Stimulated activated CD8-positive, alpha-beta memory T cell treated with anti-CD3 and anti-CD28 coated beads, Interleukin-4, amount 100 ng/mL, for 1 hour (primary cell): ENCODE data around the gene CFAP61.

Source experiments
- DNase-seq, 2 donors: peaks; one replicate each; pipeline ENCODE4 v3.0.0-alpha.2; 2020; ENCODE audit warnings: low read depth in 2 of 2, low spot score in 1 of 2

Gene CFAP61

DNA sequence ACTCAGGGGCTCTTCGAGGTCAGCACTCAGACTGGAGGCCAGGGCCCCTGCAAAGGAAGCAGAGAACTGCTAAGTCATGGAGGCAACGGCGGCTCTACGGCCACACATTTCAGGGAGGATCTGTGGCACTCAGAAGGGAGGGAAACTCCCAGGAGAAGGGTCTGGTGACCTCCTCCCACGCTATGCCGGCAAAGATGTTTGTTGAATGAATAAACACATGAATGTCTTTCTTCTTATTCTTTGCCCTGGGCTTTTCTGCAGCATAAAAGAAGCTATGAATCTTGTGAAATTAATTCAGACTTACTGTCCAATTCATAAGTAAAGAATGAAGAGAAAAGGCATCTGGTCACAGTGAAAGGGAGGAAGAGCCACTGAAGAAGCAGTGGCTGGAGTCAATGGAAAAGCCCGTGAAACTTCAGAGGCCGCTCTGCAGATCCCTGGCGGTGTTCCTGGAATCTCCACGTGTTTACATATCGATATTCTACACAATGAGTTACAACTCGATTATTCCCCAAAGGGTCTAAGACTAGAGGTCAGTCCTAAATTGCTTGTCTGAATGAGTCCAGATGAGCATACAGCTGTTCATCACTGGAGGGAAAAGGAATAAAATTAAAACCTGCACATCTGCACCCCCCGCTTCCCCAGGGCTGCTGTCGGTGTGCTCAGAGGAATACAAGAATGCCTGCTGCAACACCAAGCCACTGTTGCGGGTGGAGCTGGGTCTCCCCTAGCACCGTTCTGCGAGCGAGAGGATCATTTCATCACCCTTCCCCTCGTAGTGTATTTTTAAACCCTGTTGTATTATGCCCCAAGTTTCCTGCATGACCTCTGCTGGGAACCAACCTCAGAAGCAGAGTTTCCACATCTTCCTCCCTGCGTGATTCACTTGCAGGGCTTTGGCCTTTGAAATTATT is 341.1 kb downstream of the CFAP61 start:
- DNase-seq: no peak

DNA sequence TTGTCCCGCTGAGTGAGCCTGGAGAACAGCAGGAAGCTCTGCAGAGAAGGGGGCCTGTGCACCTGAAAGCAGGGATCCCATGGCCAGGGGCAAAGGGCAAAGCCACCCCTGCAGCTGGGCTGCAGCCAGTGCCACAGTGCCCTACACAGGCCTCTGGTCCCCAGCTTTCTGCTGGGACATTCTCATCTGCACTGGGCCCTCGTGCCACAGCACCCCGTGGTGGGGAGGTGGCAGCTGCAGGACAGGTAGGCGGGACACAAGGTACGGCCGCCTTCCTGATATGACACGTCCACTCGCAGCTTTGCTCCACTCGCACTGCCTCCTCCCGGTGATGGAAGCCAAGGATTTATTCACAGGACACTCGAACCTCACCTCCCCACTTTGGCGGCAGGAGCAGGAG is 342.8 kb downstream of the CFAP61 start:
- DNase-seq: no peak

DNA sequence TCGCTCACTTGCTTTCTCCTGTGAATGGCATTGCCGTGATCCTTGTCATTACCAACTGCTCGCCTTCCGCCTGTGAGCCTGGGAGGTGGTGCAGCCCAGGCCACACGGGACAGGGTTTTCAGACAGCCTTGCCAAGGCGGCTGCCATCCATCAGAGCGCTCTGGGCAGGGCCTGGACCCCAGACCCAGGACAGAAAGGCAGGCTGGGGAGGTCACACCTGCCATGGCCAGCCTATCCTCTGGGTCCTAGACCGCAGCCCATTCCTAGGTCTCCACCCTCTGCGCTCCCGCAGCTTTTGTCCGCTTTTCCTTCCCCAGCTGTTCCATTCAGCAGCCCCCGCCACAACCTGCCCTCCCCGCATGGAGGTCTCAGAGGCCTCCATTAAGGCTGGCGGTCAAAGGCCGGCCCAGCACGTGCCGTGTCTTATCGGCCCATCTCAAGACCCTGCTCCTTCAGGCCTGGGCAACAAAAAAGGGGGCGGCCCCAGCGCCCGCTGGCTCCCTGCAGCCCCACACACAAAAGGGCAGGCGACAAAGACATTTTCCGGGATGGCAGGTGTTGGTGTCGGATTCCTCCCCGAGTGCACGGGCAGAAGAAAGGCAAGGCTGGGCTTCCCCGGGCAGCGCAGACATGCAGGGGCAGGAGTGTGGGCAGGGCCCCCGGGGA is 343.7 kb downstream of the CFAP61 start:
- DNase-seq: no peak

DNA sequence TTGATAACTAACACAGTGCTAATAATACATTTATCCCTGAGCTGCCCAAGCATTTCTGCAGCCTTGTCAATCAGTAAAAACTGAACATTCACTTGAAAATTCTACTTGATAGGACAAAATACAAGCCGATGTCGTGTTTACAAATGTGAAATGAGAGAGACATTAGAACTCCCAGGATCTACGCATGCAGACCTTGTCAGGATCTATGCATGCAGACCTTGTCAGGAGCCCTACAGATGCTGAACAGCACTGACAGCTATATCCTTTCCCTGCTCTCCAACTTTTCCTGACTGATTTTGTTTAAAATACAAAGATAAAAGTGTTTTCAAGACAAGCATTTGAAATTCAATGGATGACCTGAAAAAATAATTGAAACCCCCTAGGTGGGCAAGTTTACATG is 344.5 kb downstream of the CFAP61 start:
- DNase-seq: no peak

DNA sequence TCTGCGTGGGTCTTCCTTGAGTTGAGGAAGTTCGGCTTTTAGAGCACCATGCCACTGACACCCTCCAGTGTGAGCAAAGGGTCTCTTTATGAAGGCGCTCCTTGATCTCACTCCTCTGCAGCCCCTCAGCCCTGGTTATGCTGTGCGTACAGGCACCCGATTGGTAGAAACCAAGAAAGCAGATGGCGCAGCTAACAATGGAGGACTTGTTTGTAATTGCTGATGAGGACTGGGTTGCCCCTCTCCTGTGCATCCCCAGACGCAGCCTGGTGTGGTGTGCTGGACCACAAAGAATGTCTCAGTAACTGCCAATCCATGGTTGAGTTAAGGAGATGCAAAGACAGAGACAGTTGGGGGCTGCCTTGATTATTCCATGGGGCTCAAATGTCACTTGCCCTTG is 345.8 kb downstream of the CFAP61 start:
- DNase-seq: no peak

DNA sequence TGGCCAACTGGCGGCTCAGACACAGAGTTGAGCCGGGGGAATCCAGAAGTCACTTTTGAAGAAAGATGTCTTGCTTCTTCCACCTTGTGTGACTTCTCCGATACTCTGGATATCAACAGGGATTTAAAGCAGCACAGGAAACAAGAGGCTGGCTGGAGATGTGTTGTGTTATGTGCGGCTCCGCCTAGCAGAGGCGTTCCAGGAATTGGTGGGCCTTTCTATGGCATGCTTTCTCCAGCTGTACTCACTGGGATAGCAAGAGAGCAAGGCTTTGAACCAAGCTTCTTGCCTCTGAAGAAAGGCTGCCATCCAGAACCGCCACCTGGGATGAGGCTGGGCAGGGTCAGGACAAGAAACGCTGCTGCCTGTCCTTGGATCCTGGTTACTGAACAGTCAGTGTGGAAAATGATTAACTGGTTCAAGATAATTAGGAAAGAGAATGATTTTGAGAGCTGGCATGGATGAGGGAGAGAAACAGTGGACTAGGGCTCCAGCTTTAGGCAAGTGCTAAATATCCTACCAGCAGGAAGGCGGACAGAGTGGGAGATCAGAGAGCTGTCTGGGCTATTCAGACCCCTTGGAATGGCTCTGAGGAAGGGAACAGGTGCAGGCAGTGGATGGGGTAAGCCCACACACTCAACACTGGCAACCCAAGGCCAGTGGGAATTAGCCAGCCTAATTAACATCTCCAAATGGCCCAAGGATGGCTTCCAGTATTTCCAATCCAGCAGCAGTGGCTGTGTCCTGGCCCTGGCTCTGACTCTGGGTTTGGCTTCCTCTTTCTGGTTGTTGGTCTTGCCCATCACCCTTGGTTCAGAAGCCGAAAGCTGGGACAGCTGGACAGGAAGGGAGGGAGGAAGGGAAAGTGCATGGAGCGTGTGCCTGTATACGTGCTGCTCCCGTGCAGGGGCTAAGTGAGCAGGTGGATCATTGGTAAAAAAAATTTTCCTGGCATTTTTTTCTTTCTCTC is 347.5 kb downstream of the CFAP61 start:
- no peak for DNase-seq

DNA sequence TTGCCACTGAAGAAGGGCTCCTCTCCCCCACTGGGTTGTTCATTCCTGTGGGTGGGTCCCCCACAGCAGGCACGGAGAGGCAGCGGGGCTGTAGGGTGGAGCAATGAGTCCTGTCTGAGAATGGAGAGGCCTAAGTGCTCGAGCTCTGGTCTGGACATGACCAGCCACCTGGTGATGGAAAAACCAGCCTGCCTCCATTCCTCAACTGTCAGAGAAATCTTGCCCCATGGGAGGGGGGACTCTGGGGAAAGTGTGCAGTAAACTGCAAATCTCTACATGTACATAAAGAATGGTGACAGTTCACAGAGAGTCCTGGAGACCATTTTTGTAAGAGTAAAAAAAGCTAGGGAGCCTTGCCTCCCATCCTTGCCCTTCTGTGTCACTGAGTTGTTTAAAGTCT is 349.7 kb downstream of the CFAP61 start:
- DNase-seq: no peak

DNA sequence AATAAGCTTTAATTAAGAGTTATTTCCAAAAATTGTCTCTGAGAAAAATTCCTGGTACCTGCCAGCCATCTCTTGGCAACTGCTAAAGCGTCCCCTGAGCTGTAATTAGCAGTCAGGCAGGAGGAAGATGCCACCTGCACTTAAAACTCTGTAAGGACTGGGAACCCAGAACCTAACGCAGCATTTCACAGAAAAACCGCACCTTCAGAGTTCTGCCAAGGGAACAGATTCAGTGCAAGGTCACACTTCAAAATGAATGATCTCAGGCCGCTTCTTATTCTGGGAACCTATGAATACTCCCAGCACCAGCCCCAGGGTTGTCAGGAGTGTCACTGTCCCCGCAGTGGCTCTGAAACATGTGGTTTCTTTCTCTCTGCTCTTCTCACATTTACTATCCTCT is 352.3 kb downstream of the CFAP61 start:
- no peak for DNase-seq

DNA sequence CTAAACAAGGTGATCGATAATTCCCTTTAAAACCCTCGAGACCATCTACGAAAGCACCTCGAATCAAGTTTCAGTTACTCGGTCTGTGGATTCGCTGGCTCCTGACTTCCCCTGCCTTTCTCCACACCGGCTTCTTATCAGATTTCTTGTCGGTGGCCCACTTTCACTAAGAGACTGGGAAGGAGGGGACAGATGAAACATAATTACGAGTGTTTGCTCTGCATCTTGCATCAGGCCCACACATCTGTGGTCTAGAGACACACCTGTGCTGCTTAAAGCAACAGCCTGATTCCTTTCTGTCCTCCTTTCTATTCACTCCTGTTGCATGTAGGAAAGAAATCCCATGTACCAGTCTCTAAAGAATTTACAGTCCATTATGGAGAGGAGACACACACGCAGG is 353.3 kb downstream of the CFAP61 start:
- DNase-seq: no peak

DNA sequence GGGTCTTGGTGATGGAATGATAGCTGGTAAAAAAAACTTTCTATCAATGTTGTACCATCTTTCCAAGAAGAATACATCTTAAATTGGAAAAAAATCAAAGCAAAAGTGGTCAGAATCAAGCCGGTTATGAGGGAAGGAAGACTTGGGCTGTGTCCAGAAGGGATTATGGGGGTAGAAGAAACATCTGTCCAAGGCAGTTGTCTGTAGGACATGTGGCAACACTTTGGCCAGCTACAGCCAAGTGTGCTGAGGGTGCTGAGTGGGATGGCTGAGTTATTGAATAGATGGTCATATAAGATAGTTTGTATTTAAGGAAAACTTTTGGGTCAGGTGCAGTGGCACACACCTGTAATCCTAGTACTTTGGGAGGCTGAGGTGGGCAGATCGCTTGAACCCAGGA is 354.0 kb downstream of the CFAP61 start:
- DNase-seq: no peak

DNA sequence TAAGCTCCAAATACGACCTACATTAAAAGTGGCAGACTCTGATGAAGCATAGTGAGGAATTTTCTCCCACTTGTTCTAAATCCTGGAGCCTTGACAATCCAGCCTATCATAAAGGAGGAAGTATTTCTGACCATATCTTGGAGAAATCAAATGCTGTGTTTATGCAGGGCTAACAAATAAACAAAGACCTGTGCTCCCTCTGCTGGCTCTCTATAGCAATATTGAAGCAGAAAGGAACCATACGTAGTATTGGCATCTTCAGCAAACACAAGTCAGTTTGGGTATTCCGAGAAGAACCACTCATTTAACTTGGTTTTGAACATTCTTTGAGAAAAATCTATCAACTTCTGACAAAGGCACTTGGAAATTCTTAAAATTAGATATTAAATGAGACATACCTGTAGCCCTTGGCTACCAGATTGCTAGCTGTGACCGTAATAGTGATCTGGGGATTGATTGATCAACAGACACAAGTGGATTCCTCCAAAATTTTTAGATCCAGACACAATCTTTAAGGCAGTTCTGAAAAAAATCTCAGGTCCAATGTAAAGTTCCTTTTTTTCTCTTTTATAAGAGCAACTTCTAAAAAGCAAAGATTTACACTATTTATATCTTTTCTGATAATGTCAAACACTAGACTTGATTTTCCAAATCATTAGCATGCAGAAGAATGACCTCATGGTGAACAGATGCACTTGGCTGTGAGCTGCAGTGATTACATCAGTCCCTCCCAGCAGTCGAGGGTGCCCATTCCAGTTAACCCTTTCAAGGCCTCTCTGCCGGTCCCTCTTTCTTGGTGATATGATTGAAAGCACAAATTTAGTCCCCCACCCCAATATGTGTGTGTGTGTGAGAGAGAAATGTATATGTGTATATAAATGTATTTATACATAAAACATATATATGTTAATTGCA is 355.8 kb downstream of the CFAP61 start:
- DNase-seq: no peak

DNA sequence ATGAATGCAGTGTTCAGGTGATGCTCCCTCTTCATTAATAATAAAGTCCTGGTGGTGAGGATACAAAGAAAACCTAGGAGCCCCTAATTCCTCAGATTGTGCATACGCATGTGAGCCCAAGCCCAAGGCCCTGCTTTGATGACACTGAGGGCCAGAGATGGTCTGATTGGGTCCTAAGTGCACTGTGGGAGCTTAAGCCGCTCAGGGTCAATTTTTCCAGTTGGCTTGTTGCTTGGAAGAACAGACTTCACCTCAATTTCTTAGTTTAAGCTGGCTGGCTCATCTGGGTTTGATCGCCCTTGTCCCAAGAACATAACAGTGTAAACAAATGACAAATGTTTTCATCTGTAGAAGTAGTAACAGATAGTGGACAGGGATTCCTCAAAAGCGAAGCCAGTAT is 357.0 kb downstream of the CFAP61 start:
- no peak for DNase-seq
